Limb (tissue), 2 donors: ENCODE measurements around the gene ZNF791.
A peak's percentile ranks its signal among the peaks of the same experiment; 100 is the strongest.
"Not testable (repeated sequence)": the region's sequence is repeated elsewhere in the genome, so short reads cannot be mapped to it uniquely, and the experiment has no call there.

Source experiments
- DNase-seq, 2 donors: peaks; one replicate each; pipeline ENCODE4 v3.0.0-alpha.2; 2016; ENCODE audit errors: extremely low spot score in 2 of 2

ZNF791 gene

DNA sequence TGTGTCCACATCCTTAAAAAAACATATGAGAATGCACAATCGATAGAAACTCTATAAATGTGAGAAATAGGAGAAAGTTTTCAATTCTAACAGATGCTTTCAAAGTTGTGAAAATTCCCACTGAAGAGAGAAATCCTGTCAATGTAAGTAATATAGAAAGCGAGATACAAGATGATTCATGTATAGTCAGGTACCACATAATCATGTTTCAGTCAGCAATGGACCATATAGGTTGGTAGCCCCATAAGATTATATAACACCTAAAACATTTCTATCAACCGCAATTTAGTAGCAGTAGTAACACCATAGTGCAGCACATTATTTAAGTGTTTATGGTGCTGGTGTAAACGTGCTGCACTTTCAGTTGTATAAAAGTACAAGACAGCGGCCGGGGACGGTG is 18.5 kb downstream of the ZNF791 start:
- DNase-seq, result no peak

DNA sequence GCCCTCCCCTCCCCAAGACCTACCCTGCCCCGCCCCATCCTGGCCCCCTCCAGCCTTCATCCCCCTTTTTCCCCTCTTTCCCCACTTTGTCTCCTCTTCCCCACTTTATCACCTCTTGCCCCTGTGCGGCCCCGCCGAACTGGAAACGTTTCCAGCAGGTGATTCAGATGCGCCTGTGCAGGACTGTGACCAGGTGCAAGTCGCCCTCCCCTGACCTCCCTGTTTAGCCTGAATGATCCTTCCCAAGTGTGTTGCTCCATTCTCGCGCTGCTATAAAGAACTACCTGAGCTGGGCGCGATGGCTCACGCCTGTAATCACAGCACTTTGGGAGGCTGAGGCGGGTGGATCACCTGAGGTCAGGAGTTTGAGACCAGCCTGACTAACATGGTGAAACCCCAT is 25.9 kb downstream of the ZNF791 start:
- DNase-seq, result no peak

DNA sequence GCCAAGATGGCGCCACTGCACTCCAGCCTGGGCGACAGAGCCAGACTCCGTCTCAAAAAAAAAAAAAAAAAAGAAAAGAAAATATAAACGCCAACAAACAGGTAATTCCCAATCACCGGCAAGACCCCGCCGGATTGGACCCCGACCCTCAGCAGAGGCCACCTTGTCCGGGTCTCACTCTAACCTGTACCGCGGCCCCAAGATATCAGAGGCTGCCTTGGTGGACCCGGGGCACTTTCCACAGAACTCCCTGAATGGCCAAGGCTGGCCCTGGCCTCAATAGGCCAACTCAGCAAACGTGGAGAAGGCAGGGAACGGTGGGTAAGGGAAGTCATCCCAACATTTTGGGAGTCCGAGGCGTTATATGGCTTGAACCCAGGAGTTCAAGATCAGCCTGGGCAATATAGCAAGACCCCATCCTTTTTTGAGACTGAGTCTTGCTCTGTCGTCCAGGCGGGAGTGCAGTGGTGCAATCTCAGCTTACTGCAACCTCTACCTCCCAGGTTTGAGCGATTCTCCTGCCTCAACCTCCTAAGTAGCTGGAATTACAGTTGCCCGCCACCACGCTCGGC is 28.0 kb downstream of the ZNF791 start:
- DNase-seq, result no peak

DNA sequence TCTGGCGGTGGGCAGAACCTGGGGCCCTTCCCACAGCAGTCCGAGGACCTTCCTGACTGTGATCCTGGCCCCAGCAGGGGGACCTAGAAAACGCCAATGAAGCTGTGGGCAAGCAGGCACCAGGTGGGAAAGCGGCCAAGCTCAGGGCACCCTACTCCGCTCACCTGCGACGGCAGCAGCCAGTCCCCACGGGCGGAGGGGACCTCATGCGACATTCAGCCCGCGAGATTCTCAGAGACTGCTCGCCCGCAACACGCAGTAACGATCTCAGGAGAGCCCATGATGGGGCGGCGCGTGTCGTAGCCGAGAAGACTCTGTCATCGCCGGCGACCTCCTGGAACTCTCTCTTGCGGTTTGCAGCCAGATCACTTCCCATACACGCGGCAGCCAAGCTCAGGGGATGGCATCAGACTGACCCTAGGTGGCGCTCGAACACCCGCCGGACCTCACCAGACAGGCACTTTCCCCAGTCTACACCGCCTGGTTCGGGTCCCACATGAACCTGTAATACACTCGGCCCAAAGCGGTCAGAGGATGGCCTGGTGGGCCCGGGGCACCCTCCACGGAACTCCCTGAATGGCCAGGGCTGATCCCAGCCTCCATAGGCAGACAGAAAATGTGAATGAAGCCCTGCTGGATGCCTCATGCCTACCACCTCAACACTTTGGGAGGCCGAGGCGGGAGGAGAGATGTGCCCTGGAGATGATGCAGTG is 29.3 kb downstream of the ZNF791 start:
- peak; percentile 51 to 82 for DNase-seq

DNA sequence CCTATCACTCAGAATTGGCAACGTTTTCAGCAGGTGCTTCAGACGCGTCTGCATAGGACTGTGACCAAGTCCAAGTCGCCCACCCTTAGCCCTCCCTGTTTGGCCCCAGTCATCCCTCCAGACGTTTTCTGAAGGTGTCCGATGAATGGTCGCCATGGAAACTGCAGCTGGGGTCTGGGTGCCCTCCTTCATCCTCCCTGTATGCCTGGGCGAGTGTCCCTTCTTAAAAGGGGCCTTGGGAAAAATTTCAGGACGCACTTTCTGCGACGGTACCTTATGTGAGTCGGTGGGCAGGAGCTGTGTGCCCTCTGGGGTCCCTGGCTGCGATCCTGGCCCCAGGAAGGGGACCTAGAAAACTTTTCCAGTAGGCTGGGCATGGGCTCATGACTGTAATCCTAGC is 30.7 kb downstream of the ZNF791 start:
- DNase-seq, result no peak

DNA sequence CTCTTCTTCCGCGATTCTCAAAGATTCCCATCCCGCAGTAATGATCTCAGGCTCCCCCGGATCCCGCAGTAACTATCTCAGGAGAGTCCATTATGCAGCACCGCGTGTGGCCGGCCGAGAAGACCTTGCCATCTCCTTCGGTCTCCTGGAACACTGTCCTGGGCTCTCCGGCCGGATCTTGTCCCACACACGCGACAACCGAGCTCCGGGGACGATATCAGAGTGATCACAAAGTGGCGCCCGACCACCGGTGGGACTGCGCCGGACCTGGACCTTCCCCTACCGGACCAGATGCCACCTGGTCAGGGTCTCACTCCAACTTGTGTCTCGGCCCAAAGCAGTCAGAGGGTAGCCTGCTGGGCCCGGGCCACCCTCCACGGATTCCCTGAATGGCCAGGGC is 31.8 kb downstream of the ZNF791 start:
- no peak for DNase-seq

DNA sequence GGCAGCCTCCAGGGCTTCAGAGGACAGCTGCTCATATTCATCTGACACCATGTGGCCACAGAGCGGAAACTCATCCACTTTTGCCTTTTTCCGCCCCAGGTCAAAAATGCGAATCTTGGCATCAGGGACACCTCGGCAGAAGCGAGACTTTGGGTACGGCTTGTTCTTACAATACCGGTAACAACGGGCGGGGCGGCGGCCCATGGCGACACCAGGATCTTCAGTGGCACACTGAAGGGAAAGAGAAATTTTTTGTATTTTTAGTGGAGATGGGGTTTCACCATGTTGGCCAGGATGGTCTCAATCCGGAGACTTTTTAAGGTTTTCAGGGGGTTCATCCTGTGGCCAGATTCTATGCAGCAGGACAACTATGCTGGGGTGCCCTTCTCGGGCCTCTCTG is 33.0 kb downstream of the ZNF791 start:
- not testable (repeated sequence) for DNase-seq

DNA sequence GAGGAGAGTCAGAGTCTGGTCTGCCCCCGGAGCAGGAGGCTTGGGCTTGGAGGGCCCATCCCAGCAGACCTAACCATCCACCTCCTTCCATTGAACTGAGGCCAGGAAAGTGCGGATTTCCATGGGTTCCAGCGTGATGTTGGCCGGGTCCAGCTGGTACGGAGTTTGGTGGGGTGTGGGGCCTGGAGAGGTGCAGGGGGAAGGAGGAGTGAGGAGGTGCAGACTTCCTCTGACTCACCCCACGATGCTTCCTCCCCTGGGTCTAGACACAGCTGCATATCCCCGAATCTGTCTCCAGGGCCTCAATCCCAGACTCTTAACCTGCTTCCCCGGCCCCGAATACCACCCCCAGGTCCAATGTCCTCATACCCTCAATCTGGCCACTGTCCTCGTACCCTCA is 35.8 kb downstream of the ZNF791 start:
- DNase-seq, result no peak

DNA sequence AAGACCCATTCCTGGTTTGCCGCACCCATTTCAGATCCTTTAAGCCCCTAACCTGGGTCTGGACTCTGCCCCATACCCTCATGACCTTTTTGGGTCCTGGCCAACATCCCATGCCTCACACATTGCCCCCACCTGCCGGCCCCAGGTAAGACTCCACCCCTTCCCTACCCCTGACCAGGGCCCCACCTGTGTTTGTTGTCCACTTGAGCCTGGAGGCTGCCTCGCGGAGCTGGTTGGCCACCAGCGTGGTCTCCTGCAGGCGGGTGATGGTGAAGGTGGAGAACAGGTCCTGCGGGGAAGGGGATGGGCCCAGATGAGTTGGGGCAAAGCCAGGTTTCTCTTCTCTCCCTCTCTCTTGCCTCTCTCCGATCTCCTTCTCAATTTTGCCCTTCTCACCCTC is 36.3 kb downstream of the ZNF791 start:
- no peak for DNase-seq

DNA sequence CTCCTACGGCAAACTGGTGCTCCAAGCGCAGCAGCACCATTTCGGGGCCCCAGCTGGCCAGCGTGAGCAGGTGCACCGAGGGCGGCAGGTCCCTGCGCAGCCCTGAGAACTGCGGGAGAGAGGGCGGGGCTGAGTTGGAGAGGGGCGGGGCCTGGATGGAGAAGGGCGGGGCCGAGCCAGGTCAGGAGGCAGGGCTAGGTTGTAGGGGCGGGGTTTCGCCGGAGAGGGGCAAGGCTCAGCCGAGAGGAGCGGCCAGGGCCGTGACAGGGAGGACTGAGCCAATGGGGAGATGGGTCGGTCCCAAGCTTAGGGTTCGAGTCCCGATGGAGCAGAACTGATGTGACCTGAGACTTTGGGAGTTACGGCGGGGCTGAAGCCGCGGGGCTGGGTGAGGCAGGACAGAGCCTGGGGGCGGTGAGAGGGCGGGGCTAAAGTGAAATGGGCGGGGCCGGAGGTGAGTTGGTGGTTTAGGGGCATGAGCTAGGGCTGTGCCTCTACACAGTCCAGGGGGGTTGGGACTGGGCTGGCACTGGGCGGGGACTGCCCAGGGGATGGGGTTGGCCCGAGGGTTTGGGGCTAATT is 36.9 kb downstream of the ZNF791 start:
- DNase-seq, result peak in 1 of 2 donors; percentile 66

DNA sequence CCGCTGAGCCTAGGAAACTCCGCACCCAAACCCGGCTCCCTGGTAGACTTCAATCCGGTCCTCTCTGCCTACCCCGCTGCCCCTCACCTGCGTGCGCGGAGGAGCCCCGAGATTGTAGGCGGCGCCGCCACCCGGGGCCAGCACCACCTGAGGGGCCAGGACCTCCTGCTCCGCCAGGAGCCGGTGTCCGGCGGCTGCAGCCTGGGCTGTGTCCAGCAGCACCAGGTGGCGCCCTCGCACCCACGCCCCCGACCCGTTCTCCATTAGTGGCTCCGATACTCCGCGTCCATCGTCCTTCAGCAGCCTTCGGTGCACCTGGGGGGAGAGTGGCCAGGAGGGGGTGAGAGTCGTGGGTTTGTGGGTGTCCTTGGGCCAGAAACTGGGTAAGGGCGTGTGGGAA is 37.4 kb downstream of the ZNF791 start:
- DNase-seq, result no peak

DNA sequence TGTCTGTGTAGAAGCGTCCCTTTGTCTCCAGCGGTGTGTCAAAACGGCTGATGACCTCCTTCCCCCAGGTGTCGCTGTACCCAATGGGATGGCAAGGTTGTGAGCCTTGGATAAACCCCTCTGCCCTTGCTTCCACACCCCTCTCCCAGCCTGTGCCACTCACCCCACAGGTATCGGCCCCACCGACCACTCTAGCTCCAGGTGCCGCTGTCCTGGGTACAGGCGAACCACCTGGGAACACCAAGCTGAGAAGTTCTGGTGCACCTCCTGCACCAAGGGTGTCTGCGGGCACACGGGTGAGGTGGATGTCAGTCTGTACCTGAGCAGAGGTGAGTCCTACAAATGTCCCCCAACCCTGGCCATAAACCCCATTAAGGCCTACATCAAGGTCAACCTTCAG is 39.2 kb downstream of the ZNF791 start:
- DNase-seq, result no peak

DNA sequence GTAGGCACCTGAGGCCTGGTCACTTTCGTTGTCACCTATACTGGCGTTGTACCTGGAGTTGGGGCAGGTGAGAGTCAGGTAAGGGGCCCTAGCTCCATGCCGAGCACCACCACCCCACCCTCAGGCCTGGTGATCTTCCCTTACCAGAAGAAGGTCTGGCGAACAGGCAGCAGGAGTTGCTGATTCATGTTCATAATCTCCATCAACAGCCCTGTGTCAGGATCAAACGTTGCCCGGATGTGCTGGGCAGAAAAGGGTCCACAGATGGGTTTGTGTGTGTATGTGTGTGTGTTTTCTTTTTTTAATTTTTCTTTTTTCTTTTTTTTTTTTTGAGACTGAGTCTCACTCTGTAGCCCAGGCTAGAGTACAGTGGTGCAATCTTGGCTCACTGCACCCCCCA is 41.5 kb downstream of the ZNF791 start:
- DNase-seq, result no peak

DNA sequence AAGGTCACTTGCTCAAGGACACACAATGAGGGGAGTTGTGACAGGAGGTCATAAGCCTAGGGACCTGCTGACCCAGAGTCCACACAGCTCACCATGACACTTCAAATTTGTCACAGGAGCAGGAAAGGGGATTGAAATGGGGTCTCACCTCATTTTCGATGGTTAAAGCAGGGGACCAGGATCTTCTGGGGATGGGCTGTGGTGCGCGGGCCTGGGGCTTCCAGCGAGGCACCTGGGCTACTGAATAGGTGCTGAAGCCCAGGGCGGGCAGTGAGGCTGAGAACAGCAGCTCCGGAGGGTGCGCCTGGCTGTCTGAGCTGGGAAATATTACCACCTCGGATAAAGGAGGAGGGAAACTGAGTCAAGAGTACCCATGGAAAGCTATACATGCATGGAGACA is 44.8 kb downstream of the ZNF791 start:
- no peak for DNase-seq

DNA sequence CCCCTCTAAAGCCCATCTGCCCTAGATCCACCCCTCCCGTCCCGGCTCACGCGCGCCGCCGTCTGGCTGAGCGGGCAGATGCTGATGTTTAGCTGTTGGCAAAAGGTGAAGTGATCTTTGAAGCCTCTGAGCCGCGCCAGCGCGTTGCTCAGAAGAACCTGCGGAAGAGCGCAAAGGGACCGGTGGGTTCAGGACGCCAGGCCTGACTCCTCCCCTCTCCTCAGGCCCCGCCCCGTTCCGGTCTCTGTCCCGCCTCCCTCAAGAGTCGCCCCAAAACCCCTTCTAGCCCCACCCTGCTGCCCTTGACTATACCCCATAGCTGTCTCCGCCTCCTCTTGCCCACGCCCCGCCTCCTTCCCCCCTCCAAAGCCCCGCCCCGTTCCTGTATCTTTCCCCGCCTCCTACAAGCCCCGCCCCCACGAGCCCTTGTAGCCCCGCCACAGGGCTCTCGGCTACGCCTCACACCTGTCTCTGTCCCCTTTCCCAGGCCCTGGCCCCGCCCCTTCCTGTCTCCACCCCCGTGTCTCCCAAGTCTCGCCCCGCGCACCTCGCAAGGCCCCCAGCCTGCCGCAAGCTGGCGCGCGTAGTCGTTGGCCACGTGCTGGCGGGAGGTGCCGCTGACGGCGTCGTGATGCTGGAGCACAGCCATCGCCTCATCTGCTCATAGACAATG is 46.3 kb downstream of the ZNF791 start:
- DNase-seq, result no peak

DNA sequence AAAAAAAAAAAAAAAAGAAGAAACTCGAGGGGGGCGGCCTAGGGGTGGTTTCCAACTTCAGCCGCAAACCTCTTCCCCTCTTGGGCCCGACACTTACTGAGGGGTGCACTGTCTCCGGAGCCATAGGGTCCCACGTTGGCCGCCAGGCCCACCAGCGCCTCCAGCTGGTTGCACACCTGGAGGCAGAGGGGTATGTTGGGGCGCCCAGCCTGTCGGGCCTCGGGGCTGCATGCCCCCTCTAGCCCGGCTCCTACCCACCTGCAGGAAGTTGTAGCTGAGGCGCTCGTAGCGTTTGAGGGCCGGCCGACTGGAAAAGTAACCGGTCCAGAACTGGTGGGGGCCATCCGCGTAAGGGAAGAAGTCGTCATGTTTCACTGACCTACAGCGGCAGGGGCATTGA is 47.2 kb downstream of the ZNF791 start:
- no peak for DNase-seq

DNA sequence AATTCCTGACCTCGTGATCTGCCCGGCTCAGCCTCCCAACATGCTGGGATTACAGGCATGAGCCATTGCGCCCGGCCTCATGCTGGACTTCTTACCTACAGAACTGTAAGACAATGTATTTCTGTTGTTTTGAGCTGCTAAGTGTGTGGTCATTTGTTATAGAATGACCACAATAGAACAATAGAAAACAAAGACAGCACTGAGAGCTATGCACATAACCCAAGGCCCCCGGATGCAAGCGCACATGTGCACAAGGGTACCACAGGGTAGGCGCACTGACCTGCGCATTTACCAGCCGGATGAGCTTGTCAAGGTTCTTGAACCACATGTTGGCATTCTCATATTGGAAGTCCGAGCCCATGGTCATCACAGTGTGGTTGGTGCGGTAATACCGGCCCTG is 50.3 kb downstream of the ZNF791 start:
- no peak for DNase-seq

DNA sequence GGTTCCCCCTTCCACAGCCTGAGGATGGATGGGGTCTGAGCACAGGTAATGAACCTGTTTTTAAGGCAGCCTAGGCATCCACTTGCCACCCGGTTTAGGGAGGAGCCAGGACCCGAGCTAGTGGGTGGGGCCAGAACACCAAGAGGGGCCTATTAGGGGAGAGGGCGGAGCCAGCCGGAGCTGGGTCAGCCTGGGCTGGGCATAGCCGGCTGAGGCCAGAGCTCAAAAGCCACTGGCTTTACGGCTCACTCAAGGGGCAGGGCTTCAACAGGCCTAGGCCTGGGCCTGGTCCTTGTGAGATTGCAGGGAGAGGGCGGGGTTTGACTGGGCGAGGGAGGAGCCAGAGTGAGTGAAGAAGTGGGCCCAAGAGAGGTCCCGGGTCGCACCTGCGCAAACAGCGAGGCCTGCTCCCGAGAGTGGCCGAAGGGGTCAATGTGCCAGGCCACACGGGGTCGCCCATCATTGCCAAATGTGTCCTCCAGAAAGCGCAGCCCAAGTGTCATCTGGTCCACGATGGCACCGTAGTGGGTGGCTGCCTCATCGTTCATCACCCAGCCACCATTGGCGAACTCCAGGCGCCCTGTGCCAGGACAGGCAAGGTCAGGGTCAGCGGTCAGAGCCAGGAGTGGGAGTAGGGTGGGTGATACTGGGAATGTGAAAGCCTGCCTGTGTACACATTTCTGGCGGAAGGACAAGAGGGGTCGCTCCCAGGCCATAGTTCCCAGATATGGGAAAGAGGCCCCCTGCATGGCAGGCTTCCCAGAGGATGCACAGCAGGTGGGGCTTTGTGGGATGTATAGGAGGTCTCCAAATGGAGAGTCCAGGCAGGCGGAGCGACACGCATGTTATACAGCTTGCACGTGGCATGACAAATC is 53.9 kb downstream of the ZNF791 start:
- no peak for DNase-seq

DNA sequence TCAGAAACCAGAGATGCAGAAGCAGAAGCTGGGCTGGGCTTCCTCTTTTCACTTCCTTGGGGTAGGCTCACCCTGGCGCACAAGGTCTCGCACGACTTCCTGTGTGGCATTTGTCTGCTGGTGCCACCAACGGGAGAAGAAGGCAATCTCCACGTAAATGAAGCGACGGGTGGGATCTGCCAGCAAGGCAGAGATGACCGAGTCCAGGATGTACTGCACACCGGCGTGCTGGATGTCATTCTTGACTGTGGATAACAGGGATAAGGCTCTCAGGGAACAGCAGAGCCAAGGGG is 54.5 kb downstream of the ZNF791 start:
- DNase-seq, result peak in 1 of 2 donors; percentile 26

DNA sequence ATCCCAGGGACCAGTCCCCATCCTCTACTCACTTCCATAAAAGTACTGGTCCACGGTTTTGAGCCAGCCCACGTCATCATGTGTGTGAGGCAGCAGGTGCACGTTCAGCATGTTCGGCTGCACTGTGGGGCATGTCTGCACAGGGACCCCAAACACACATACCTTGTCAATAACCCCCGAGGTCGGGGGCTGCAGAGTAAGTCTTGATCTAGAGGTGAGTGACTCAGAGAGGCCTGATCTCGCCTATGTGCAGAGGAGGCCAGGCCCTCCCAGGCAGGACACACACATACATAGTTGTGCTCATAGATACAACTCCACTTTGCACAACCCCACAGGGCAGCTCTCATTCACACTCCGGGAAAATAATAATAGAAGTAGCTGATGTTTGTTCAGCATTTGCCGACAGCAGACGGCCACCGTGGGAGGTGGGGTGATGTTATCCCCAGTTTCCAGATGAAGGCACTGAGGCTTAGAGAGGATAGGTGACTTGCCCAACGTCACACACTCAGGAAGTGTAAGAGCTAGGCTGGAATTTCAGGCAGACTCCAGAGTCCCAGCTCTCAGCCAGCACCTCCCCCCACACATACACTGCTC is 55.0 kb downstream of the ZNF791 start:
- peak in 1 of 2 donors; percentile 26 for DNase-seq

DNA sequence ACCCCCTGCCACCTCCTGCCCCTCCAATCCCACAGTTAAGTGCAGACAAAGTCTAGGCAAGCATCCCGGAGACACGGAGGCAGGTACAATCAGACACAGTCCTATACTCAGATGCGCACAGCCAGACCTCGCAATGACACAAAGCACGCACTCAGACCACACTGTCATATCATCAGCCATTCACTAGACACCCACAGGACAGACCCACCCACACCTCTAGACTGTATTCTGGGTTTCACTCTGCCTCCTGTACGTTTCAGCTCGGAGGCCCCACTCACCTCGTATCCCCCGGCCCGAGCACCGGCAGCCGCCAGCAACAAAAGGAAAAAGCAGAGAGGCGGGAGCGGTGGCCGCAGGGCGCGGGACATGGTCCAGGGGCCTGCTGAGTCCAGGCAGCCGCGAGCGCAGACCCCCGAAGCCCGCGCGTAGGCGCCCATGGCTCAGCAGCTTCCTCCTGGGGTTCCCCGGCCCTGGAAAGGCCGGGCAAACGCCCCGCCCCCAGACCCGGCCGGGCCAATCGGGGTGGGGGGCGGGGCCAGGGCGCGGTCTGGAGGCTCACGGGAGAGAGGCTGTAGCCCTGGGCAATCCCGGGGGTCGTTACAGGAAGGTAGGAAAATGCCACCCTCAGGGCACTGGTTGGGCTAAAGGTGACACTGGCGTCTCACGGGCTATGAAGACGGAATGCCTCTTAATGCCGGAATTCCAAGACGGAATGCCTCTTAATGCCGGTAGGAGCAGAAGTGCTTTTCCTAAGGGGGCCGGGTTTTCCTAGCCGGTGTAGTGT is 55.7 kb downstream of the ZNF791 start, which contains the start of the genes MAN2B1 and WDR83:
MAN2B1 (minus strand) TSS at position 478 of the 784 bp plus-strand sequence; CDS start at position 437, 41 bp downstream.
WDR83 (plus strand) TSS at position 543 of the 784 bp plus-strand sequence. CDS start 2,984 bp downstream, outside the sequence.
- DNase-seq, result peak; percentile 75 to 90
